HepG2 (cell line): ENCODE data around the gene TNFAIP1. TPM values are rescaled to one million over a fixed set of nuclear protein-coding genes. Genes with fewer than 3 reads are reported as not detected.
A peak's percentile ranks its signal among the peaks of the same experiment; 100 is the strongest.

Experiments used
- ATF7-NPFF ChIP-seq: sonication (generic); formaldehyde crosslinking; IDR thresholded peaks from 2 replicates; pipeline ENCODE4 v1.8.1; 2023; ENCODE audit warnings: mild to moderate bottlenecking, low read depth, missing genetic modification reagents, moderate library complexity
- DMTF1 ChIP-seq: sonication (generic); formaldehyde crosslinking; IDR thresholded peaks from 2 replicates; pipeline ENCODE4 v1.4.0; 2020; ENCODE audit warnings: mild to moderate bottlenecking, missing genetic modification reagents
- FOXP1 ChIP-seq, 2 experiments: fragments of 450-650 bp in 1 of 2; IDR thresholded peaks; 2 replicates each; pipeline ENCODE4 v1.6.1; 2017 to 2018; ENCODE audit warnings: antibody characterized with exemption in 1 of 2
- GABPA ChIP-seq, 2 experiments: IDR thresholded peaks; 2 replicates each; pipeline ENCODE4 v1.6.1; 2011 to 2016; ENCODE audit warnings: low read depth in 2 of 2, low read length in 1 of 2, missing biosample characterization in 1 of 2, missing genetic modification characterization in 1 of 2
- HDAC1 ChIP-seq: sonication (generic); formaldehyde crosslinking; IDR thresholded peaks from 2 replicates; pipeline ENCODE4 v1.5.1; 2020; ENCODE audit warnings: mild to moderate bottlenecking, missing genetic modification reagents
- IRX3 ChIP-seq: sonication (generic); formaldehyde crosslinking; IDR thresholded peaks from 2 replicates; pipeline ENCODE4 v1.8.1; 2023; ENCODE audit warnings: mild to moderate bottlenecking, low read depth, missing genetic modification reagents, borderline replicate concordance
- ISL2 ChIP-seq: sonication (generic); formaldehyde crosslinking; IDR thresholded peaks from 2 replicates; pipeline ENCODE4 v1.5.0; 2020; ENCODE audit warnings: missing genetic modification reagents
- JUN ChIP-seq: sonication (generic); formaldehyde crosslinking; IDR thresholded peaks from 2 replicates; pipeline ENCODE4 v1.4.0; 2020; ENCODE audit warnings: mild to moderate bottlenecking, missing genetic modification reagents
- KLF11 ChIP-seq: IDR thresholded peaks from 2 replicates; pipeline ENCODE4 v1.6.1; 2016; ENCODE audit warnings: missing compliant biosample characterization
- KLF6 ChIP-seq: IDR thresholded peaks from 2 replicates; pipeline ENCODE4 v1.8.0; 2016; ENCODE audit warnings: missing biosample characterization, missing genetic modification reagents
- NFYB ChIP-seq: sonication (generic); formaldehyde crosslinking; IDR thresholded peaks from 2 replicates; pipeline ENCODE4 v1.4.0; 2020; ENCODE audit warnings: missing genetic modification reagents
- PAX8 ChIP-seq: sonication (generic); formaldehyde crosslinking; IDR thresholded peaks from 2 replicates; pipeline ENCODE4 v1.8.0; 2022; ENCODE audit warnings: mild to moderate bottlenecking, missing genetic modification reagents, borderline replicate concordance
- PHF21A ChIP-seq: sonication (generic); formaldehyde crosslinking; IDR thresholded peaks from 2 replicates; pipeline ENCODE4 v1.5.0; 2020; ENCODE audit warnings: mild to moderate bottlenecking, missing genetic modification reagents
- REPIN1 ChIP-seq: sonication (generic); formaldehyde crosslinking; IDR thresholded peaks from 2 replicates; pipeline ENCODE4 v1.8.0; 2022; ENCODE audit warnings: missing genetic modification reagents, low read depth, mild to moderate bottlenecking, borderline replicate concordance
- SATB2 ChIP-seq: sonication (generic); formaldehyde crosslinking; IDR thresholded peaks from 2 replicates; pipeline ENCODE4 v1.5.0; 2020; ENCODE audit warnings: missing genetic modification reagents
- SNAI1 ChIP-seq: sonication (generic); formaldehyde crosslinking; IDR thresholded peaks from 2 replicates; pipeline ENCODE4 v1.5.0; 2020; ENCODE audit warnings: mild to moderate bottlenecking, missing genetic modification reagents, borderline replicate concordance
- SOX6 ChIP-seq, 2 experiments: fragments of 450-650 bp in 1 of 2; sonication (generic) in 1 of 2; formaldehyde crosslinking in 1 of 2; IDR thresholded peaks; 2 replicates each; pipeline versions ENCODE4 v1.4.0 to v1.6.1; 2017 to 2020; ENCODE audit warnings: antibody characterized with exemption in 1 of 2, mild to moderate bottlenecking in 1 of 2, missing genetic modification reagents in 1 of 2
- TEAD2 ChIP-seq: sonication (generic); formaldehyde crosslinking; IDR thresholded peaks from 2 replicates; pipeline ENCODE4 v1.9.0; 2021; ENCODE audit warnings: missing genetic modification reagents
- ZNF121 ChIP-seq: sonication (generic); formaldehyde crosslinking; IDR thresholded peaks from 2 replicates; pipeline ENCODE4 v1.5.0; 2020; ENCODE audit warnings: mild to moderate bottlenecking, missing genetic modification reagents
- ZNF451 ChIP-seq: sonication (generic); formaldehyde crosslinking; IDR thresholded peaks from 2 replicates; pipeline ENCODE4 v1.5.0; 2020; ENCODE audit warnings: mild to moderate bottlenecking, missing genetic modification reagents
- ZNF547 ChIP-seq: sonication (generic); formaldehyde crosslinking; IDR thresholded peaks from 2 replicates; pipeline ENCODE4 v1.5.1; 2020; ENCODE audit warnings: mild to moderate bottlenecking, missing genetic modification reagents
- ZNF598 ChIP-seq: sonication (generic); formaldehyde crosslinking; IDR thresholded peaks from 2 replicates; pipeline ENCODE4 v1.5.1; 2020; ENCODE audit warnings: mild to moderate bottlenecking, missing genetic modification reagents, borderline replicate concordance
- ZNF775 ChIP-seq: sonication (generic); formaldehyde crosslinking; IDR thresholded peaks from 2 replicates; pipeline ENCODE4 v1.4.0; 2020; ENCODE audit warnings: missing genetic modification reagents, mild to moderate bottlenecking, moderate library complexity, borderline replicate concordance
- polyA plus RNA-seq, 8 experiments: library from polyadenylated mRNA; depleted of rRNA in 3 of 8; stranded (reverse) in 7 of 8; unstranded in 1 of 8; fragments of >200 nt; fragmentation: Illumina TruSeq in 4 of 8; extraction: Trizol in 4 of 8; gene quantifications; 2 replicates each; pipeline versions ENCODE4 v1.2.1 to v1.2.3, GENCODE V29; 2011 to 2016; ENCODE audit warnings: low read depth in 4 of 8, missing spikeins in 1 of 8, mixed read lengths in 1 of 8; ENCODE audit not compliant: insufficient read depth in 1 of 8
- total RNA-seq, 5 experiments: library from RNA; depleted of rRNA; stranded (reverse); fragments of >200 nt; fragmentation: Illumina TruSeq; extraction: Trizol; gene quantifications; 2 replicates each; pipeline ENCODE4 v1.2.3, GENCODE V29; 2016; ENCODE audit warnings: low read depth in 1 of 5
- TF ChIP-seq, protein P1 (sequence below): fragments of 450-650 bp; IDR thresholded peaks from 2 replicates; pipeline ENCODE4 v1.6.1; 2017
- TF ChIP-seq, protein P2 (sequence below): IDR thresholded peaks from 2 replicates; pipeline ENCODE4 v1.6.1; 2012; ENCODE audit warnings: low read depth, low read length, improper control_type of control experiment

The TNFAIP1 gene
- total and polyA plus RNA-seq, 2 of the 13 experiments (the other 11 are each of a cell fraction or from before 2014, with no cell fraction given), result 17.5 to 40.6 TPM

GRCh38 chr17:28357061-28357900 lies 21.7 kb downstream of the TNFAIP1 start, which contains the start of gene POLDIP2 (continued):
- TF ChIP-seq, protein P1, sequence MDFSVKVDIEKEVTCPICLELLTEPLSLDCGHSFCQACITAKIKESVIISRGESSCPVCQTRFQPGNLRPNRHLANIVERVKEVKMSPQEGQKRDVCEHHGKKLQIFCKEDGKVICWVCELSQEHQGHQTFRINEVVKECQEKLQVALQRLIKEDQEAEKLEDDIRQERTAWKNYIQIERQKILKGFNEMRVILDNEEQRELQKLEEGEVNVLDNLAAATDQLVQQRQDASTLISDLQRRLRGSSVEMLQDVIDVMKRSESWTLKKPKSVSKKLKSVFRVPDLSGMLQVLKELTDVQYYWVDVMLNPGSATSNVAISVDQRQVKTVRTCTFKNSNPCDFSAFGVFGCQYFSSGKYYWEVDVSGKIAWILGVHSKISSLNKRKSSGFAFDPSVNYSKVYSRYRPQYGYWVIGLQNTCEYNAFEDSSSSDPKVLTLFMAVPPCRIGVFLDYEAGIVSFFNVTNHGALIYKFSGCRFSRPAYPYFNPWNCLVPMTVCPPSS, result no peak
- TF ChIP-seq NFYB (CRISPR knock-in tag), result 0 out of 2 replicates have a peak, but pooled peaks have one; percentile 34
- TF ChIP-seq ZNF598 (CRISPR knock-in tag), result no peak
- TF ChIP-seq PHF21A (CRISPR knock-in tag), result peak; percentile 74
- TF ChIP-seq ZNF547 (CRISPR knock-in tag), result no peak
- peak; percentile 99 for TF ChIP-seq HDAC1 (CRISPR knock-in tag)
- peak; percentile 98 for TF ChIP-seq GABPA (IDR thresholded peaks at IDR 0.05; ENCODE audit: low read depth, low read length)
- TF ChIP-seq GABPA (CRISPR knock-in tag; IDR thresholded peaks at IDR 0.05; ENCODE audit: low read depth), result peak; percentile 95
- 0 out of 2 replicates have a peak, but pooled peaks have one; percentile 22 for TF ChIP-seq SATB2 (CRISPR knock-in tag)
- peak; percentile 77 for TF ChIP-seq ZNF121 (CRISPR knock-in tag)
- TF ChIP-seq, protein P2, sequence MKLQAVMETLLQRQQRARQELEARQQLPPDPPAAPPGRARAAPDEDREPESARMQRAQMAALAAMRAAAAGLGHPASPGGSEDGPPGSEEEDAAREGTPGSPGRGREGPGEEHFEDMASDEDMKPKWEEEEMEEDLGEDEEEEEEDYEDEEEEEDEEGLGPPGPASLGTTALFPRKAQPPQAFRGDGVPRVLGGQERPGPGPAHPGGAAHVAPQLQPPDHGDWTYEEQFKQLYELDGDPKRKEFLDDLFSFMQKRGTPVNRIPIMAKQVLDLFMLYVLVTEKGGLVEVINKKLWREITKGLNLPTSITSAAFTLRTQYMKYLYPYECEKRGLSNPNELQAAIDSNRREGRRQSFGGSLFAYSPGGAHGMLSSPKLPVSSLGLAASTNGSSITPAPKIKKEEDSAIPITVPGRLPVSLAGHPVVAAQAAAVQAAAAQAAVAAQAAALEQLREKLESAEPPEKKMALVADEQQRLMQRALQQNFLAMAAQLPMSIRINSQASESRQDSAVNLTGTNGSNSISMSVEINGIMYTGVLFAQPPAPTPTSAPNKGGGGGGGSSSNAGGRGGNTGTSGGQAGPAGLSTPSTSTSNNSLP, result no peak
- TF ChIP-seq KLF11, result no peak
- peak; percentile 85; the same call in 1 of the 2 replicates for TF ChIP-seq PAX8 (CRISPR knock-in tag)
- TF ChIP-seq ISL2 (CRISPR knock-in tag), result peak; percentile 66; the same call in 1 of the 2 replicates
- TF ChIP-seq FOXP1 (IDR thresholded peaks at IDR 0.05), result no peak
- TF ChIP-seq FOXP1 (CRISPR knock-in tag; IDR thresholded peaks at IDR 0.05), result no peak
- 0 out of 2 replicates have a peak, but pooled peaks have one; percentile 43 for TF ChIP-seq SNAI1 (CRISPR knock-in tag)
- TF ChIP-seq REPIN1, result peak; percentile 96
- TF ChIP-seq ATF7-NPFF (CRISPR knock-in tag), result peak; percentile 79
- peak; percentile 91 for TF ChIP-seq KLF6 (CRISPR knock-in tag)
- no peak for TF ChIP-seq ZNF775
- 0 out of 2 replicates have a peak, but pooled peaks have one; percentile 51 for TF ChIP-seq JUN (CRISPR knock-in tag)
- TF ChIP-seq DMTF1 (CRISPR knock-in tag), result no peak
- TF ChIP-seq TEAD2 (CRISPR knock-in tag), result no peak
- no peak for TF ChIP-seq SOX6 (IDR thresholded peaks at IDR 0.05)
- TF ChIP-seq SOX6 (CRISPR knock-in tag; IDR thresholded peaks at IDR 0.05), result 0 out of 2 replicates have a peak, but pooled peaks have one; percentile 50
- 0 out of 2 replicates have a peak, but pooled peaks have one; percentile 27 for TF ChIP-seq ZNF451 (CRISPR knock-in tag)
- TF ChIP-seq IRX3, result no peak
